K562 (cell line): Measurements from ENCODE around the gene GAD1.

Experiments
- TEAD2 ChIP-seq: fragments of 450-650 bp; IDR thresholded peaks from 2 replicates; pipeline ENCODE4 v1.6.1; 2016; ENCODE audit warnings: missing genetic modification characterization, control low read depth, missing compliant biosample characterization
- ZFX ChIP-seq: sonication (generic); formaldehyde crosslinking; IDR thresholded peaks from 2 replicates; pipeline ENCODE4 v1.8.0; 2022; ENCODE audit warnings: mild to moderate bottlenecking, missing genetic modification reagents, moderate library complexity

GRCh38 chr2:170836027-170836426, 19.3 kb downstream of the GAD1 start:
- TF ChIP-seq TEAD2 (tag): no peak
- TF ChIP-seq ZFX (CRISPR knock-in tag): no peak
